ENCODE data around the gene SLC25A28.
A peak's percentile ranks its signal among the peaks of the same experiment; 100 is the strongest.

SLC25A28 gene

GRCh38 chr10:99619851-99620710, at the start of gene SLC25A28:
Gene SLC25A28 (minus strand): TSS chr10:99620439. CDS start chr10:99620335, 104 bp downstream.
- DNase-seq = no peak

- DNase-seq = no peak
Measured at GRCh38 chr10:99667108-99667751, 47.0 kb upstream of the SLC25A28 start.

GRCh38 chr10:99665304-99665703, 45.1 kb upstream of the SLC25A28 start:
- DNase-seq = no peak

- DNase-seq = no peak
Measured at GRCh38 chr10:99661377-99661763, 41.1 kb upstream of the SLC25A28 start.

GRCh38 chr10:99660662-99661376, 40.6 kb upstream of the SLC25A28 start:
- DNase-seq = no peak

- DNase-seq = no peak
Measured at GRCh38 chr10:99659868-99660366, 39.7 kb upstream of the SLC25A28 start.

- peak; percentile 89 for DNase-seq
Measured at GRCh38 chr10:99659031-99659867, 39.0 kb upstream of the SLC25A28 start, which contains the start of gene ENTPD7. Gene ENTPD7 (plus strand): TSS chr10:99659509. CDS start chr10:99659957, 448 bp downstream.

GRCh38 chr10:99658622-99659030, 38.4 kb upstream of the SLC25A28 start:
- peak; percentile 29 for DNase-seq

GRCh38 chr10:99656199-99657064, 36.2 kb upstream of the SLC25A28 start:
- DNase-seq = no peak

- no peak for DNase-seq
Measured at GRCh38 chr10:99654390-99655175, 34.3 kb upstream of the SLC25A28 start.

- no peak for DNase-seq
Measured at GRCh38 chr10:99652800-99653390, 32.7 kb upstream of the SLC25A28 start.

GRCh38 chr10:99648717-99649116, 28.5 kb upstream of the SLC25A28 start:
- DNase-seq = no peak

- DNase-seq = no peak
Measured at GRCh38 chr10:99647601-99648151, 27.4 kb upstream of the SLC25A28 start.

GRCh38 chr10:99633832-99634231, 13.6 kb upstream of the SLC25A28 start:
- no peak for DNase-seq

GRCh38 chr10:99631496-99631895, 11.3 kb upstream of the SLC25A28 start:
- DNase-seq = no peak

GRCh38 chr10:99630991-99631390, 10.8 kb upstream of the SLC25A28 start:
- DNase-seq = no peak

- DNase-seq = no peak
Measured at GRCh38 chr10:99630433-99630832, 10.2 kb upstream of the SLC25A28 start.

GRCh38 chr10:99629625-99629978, 9.4 kb upstream of the SLC25A28 start:
- no peak for DNase-seq

- DNase-seq = no peak
Measured at GRCh38 chr10:99628923-99629624, 8.8 kb upstream of the SLC25A28 start.
